HG03520 (cell line): Measurements from ENCODE around the gene CDH3.
"Not testable (repeated sequence)": the region's sequence is repeated elsewhere in the genome, so short reads cannot be mapped to it uniquely, and the experiment has no call there.

Experiments
- ATAC-seq: cut with Tn5 transposase; IDR thresholded peaks from one replicate; pipeline ENCODE4 v1.9.1; 2021; ENCODE audit warnings: mild to moderate bottlenecking, moderate library complexity; ENCODE audit not compliant: unreplicated experiment

CDH3 gene

GRCh38 chr16:68698091-68698490 is 53.0 kb downstream of the CDH3 start:
- ATAC-seq: no peak

GRCh38 chr16:68700120-68700519 is 55.0 kb downstream of the CDH3 start:
- ATAC-seq: no peak

GRCh38 chr16:68700831-68701230 is 55.7 kb downstream of the CDH3 start:
- ATAC-seq: no peak

- ATAC-seq: no peak
Observed at GRCh38 chr16:68704232-68704867, 59.2 kb downstream of the CDH3 start.

- no peak for ATAC-seq
Observed at GRCh38 chr16:68707340-68708152, 62.4 kb downstream of the CDH3 start.

GRCh38 chr16:68710211-68710610 is 65.1 kb downstream of the CDH3 start:
- no peak for ATAC-seq

- no peak for ATAC-seq
Observed at GRCh38 chr16:68711421-68712139, 66.5 kb downstream of the CDH3 start.

GRCh38 chr16:68713361-68713760 is 68.3 kb downstream of the CDH3 start:
- no peak for ATAC-seq

GRCh38 chr16:68715471-68715870 is 70.4 kb downstream of the CDH3 start:
- ATAC-seq: no peak

GRCh38 chr16:68716516-68716915 is 71.4 kb downstream of the CDH3 start:
- not testable (repeated sequence) for ATAC-seq

GRCh38 chr16:68717684-68718083 is 72.6 kb downstream of the CDH3 start:
- ATAC-seq: no peak

GRCh38 chr16:68718590-68718989 is 73.5 kb downstream of the CDH3 start:
- ATAC-seq: no peak

GRCh38 chr16:68719993-68720489 is 74.9 kb downstream of the CDH3 start:
- no peak for ATAC-seq

- ATAC-seq: no peak
Observed at GRCh38 chr16:68722119-68723024, 77.3 kb downstream of the CDH3 start.

- no peak for ATAC-seq
Observed at GRCh38 chr16:68724797-68725196, 79.7 kb downstream of the CDH3 start.

- ATAC-seq: no peak
Observed at GRCh38 chr16:68728523-68728922, 83.4 kb downstream of the CDH3 start.

- no peak for ATAC-seq
Observed at GRCh38 chr16:68731637-68732036, 86.5 kb downstream of the CDH3 start.

GRCh38 chr16:68732042-68732680 is 87.1 kb downstream of the CDH3 start:
- ATAC-seq: no peak

GRCh38 chr16:68732741-68733399 is 87.8 kb downstream of the CDH3 start:
- no peak for ATAC-seq

- no peak for ATAC-seq
Observed at GRCh38 chr16:68733570-68733969, 88.5 kb downstream of the CDH3 start.
